Suppressor macrophage (primary cell): ENCODE measurements around the gene DUT.

Experiments used
- DNase-seq, 4 experiments: peaks; one replicate each; pipeline ENCODE4 v3.0.0-alpha.2; 2020 to 2022

Gene DUT

DNA sequence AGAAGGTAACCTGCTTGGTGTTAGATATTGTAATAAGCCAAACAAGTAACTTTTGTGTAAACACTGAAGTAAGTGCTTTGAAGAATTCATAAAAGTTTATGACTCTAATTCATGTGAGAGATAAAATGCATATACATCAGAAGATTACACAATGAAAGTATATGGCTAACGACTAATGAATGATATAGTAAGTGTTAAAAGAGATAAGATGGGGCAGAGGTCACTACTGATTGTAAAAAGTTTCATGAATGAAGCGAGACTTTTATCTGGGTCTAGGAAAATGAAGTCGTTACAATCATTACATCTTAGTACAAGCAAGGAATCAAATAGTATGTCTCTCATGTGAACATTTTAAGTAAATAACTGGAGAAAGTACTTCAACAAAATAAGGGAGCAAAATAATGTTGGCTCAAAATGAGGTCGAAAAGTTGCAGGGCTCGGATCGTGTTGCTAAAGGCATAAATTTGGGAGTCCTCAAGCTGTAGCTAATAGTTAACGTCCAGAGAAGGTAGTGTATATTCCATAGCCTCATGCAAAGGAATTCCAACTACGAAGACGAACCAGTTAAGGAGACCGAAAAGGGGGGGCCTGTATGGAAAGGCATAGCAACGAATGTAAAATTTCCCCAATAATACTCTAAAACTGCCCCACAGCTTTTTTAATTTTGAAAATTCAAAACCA, 984 bp upstream of the DUT start:
- DNase-seq: no peak

DNA sequence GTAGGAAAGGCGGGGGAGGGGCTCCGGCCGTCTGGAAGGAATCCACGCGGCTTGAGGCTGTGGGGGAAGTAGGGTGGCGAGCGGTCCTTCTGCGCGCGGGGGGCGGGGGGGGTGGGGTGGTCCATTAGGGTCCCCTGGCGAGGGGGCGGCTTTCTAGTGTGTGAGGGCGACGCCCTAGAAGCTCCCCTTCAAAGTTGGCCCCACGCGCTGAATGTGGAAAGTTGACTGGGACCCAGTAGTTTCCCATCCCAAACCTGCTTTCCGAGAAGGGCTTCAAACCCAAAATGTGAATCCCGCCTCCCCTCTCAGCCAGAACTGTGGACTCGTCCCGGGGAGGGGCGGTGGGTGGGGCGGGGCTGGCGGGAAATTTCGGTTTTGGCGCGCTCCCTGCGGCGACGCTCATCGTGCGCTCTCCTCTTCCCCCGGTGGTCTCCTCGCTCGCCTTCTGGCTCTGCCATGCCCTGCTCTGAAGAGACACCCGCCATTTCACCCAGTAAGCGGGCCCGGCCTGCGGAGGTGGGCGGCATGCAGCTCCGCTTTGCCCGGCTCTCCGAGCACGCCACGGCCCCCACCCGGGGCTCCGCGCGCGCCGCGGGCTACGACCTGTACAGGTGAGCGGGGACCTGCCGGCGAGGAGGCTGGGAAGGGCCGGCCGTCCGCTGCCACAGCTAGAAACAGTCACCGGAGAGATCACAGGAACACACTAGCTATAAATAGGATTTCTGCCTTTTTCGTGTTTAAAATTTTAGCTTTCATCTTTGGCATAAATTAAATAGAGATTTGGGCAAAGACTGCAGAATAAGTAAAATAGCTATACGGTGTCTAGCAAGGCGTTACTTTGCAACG, 790 bp downstream of the DUT start:
- DNase-seq: peak; percentile 64 to 84 (median 76)

DNA sequence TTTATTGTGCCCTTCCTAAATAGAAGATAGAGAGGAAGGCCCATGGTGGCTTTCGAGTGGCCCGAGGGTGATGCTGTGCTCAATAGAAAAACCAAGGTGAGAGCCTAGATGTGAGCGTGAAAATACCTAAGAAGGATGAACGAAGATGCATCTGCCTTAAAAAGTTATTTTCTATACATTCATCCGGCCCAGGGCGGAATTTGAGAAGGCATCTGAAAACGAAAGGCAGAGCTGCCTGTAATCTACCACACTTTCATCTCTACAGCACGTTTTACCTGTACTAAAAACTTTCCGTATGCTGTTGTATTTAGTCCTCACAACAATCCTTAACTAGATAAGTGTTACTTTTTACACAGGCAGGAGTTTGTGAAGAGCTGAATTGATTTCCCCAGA, 1.4 kb downstream of the DUT start:
- no peak for DNase-seq

DNA sequence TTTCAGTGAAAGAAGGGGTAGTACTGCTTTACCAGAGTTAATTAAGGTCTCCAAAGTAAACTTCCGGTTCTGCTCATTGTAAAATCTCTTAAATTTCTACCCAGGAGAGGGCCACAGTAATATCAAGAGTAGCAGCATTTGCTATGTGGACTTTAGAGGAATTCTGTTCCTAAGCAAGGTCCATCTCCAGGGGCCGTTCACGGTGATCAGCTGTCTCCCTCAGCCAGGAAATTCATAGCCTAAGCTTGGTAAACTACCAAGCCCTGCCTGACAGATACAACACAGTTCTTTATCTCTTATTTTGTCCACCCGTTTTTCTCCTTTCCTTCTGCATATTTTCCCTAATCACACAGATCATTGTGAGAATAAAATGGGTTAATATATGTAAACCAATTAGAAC, 2.3 kb downstream of the DUT start:
- no peak for DNase-seq

DNA sequence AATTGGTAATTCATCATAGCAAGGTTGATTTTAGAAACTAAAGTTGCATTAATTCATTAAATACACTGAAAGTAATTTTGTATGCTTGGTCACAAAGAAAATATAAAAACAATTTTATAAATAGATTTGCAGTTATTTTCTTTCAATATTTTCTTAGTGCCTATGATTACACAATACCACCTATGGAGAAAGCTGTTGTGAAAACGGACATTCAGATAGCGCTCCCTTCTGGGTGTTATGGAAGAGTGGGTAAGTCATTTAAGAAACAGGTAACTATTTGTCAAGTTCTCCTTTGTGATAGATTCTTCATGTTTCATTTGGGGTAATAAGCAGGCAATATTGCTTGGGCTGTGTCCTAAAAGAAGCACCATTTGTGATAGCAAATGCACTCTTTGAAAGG, 3.0 kb downstream of the DUT start:
- no peak for DNase-seq

DNA sequence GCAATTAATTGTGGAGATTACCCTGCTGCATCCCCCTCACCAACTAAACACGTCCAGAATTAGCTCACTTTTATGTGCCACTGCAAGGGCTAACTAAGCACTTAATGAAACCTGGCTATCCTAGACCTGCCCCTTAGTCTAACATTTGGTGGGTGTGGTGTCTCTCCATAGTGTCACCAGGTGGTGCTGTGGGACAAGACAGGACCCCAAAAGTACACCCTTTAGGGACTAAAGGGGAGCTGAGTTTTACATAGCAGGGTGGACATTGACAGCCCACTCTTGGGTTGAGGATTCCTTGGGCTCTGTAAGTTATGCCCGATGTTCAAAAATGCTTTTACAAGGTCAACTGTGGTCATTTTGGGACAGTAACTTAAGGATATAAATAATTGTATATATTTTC, 5.7 kb downstream of the DUT start:
- peak in 1 of 4 experiments; percentile 5 for DNase-seq

DNA sequence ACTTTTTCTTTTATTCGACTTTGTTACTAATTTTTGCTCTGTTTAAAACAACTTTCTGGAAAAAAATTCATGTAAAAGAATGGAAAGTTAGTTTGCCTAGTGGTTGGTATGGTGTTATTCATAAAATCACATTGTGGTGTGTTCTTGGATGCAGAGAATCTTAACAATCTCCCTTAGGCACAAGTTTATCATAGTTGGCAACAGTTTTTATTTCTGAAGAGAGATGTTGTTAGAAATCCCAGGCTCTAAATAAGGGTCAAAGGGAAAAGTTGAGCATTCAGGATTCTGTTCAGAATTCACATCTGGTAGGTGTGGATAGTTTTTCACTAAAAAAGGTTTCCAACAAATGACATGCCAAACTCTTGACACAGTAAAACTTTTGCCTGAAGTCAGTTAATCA, 6.4 kb downstream of the DUT start:
- no peak for DNase-seq

DNA sequence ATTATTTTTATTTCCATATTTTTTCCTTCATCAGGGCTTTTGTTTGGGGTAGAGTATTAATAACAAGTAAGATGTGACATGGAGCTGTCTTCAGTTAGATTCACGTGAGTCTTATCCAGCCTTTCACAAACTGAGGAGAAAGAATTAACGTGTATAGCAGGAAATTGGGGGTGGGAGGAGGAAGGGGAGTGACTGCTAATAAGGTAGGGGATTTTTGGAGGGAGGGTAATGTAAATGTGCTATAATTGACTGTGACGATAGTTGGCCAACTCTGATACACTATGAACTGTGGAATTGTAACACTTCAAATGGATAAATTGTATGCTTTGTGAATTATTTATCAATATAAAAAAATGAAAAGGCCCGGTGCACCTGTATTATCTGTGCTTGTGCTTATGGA, 8.9 kb downstream of the DUT start:
- no peak for DNase-seq

DNA sequence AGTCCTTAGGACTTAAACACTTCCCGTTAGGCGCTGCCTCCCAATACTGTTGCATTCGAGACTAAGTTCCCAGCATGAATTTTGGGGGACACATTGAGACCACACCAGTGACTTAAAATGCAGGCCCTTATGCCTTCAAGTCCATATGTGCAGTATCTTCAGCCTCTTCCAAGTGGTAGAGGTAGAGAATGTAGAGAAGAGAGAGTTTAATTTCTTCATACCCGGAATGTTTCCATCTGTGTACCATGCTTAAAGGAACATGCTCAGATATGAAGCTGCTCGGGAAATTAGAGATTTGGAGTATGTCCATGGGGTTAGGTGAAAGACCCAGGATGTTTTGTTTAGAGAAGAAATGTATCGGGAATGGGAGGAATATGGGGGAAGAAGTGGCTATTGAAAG, 12.6 kb downstream of the DUT start:
- no peak for DNase-seq

DNA sequence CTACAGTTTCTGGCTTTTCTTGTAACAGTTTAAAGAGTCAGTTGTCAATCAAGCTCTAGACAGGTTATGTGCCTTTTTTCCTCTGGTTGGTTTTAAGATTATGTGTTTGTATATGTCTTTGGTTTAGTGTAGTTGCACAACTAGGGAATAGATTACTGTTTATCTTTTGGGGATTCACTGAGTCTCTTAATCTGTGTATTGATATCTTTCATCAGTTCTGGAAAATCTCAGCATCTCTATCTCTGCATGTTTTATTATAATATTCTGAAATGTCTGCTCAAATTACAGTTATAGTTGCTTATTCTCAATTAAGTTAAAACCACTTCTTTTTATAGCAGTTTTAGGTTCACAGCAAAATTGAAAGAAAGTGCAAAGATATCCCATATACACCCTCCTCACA, 14.3 kb downstream of the DUT start:
- no peak for DNase-seq

DNA sequence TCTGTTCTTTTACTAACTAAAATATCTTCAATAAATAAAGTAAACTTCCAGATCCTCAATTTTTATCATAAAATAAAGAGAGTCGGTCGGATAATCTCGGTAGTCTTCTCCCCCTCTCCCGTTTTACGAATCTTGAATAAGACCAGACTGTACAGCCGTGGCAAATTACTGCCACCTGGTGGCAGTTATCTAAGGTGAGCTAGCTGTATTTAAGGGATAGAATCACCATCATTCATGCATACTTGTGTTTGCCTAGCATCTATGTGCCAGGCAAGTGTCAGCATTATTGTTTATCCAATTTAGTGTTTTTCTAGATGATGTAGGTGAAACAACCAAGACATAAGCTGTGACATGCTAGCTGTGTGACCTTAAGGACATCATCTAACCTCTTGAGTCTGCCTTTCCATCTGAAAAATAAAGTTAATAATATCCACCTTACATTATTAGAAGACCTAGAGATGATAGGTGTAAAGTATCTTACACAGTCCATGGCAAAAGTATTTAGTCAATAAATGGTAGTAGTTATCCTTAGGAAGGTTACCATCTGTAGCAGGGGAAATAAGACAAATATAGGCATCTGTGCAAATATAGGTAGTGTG, 21.3 kb downstream of the DUT start:
- peak; percentile 65 to 76 (median 73) for DNase-seq

DNA sequence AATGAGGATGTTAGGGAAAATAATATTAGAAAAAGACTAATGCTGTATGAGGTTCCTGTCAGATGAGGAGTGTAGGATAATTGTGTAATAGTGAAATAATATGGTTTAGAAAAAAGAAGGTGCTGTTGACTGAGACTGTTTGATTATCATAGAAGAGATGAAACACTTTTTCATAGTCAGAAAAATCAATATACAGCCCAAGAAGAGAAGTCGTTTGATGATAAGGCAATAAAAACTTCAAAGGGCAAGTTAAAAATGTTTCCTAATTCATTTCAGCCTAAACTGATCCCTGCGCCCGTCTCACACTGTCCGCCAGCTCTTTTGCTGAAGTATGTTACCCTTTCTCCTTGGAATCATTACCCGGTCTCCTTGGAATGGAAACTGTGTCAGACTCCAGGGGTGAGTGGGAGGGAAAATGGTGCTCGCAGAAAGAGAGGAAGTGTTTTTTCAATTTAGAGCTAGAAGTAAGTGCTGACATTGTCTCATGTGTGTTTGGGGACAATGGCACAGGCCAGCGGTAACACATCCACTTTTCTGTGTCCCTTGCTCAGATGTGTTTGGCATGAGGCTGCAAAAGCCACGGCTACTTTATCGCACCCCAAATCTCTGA, 23.6 kb downstream of the DUT start:
- peak in 3 of 4 experiments; percentile 17 to 29 (median 24) for DNase-seq

DNA sequence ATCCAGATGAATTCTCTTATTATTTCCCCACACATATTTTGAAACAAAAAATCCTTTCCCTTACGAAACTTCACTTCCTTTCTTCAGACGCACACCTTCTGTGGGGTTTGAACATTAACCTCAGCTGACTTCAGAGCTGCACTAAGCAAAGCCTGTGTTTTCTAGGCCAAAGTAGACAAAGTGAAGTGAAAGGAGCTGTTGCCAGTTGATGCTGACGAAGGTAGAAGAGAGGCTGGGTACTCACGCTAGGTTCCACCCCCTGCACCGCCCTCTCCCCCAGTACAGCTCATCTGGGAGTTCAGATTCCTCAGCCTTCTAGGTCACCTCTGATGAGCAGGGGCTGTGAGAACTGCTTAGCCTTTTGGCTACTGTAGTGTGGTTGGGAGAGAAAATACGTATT, 24.1 kb downstream of the DUT start:
- DNase-seq: peak in 2 of 4 experiments; percentile 13 to 14

DNA sequence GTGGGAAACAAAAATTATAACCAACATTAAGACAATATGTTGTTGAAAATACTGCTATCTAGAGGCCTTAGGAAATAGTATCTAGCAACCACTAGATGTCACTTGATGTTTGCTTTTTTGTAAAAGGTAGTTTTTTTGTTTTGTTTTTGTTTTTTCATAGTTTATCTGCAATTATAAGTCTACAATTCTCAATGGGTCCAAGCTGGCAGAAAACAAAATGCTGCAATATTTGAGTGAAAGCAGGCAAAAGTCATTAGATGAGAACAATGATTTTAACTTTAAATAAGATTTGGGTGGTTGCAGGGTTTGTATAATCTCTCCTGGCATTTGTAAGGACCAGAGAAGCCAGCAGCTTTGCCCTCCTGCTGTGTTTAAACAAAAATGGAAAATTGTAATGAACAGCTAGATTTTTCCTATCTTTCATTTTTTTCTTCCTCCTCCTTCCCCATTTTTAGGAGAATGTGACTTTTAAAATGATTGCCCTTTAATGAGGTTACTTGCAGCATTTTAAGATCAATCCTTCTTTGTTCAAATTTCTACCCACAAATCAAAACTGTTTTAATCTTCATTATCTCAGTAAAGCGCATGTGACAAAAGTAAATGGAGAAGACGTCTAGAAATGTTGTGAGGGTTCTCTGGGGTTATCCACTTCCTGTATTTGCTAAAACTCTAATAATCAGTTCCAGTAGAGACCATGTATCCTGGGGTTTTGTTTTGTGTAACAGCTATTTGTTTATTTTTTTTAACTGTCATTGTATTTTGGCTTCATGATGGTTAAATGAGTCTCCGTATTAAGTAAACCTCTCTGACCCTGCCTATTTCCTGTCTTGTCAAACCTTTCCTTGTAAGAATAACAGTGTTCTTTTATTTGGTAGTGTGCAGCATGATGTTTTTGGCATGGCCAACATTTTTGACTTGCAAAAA, 27.3 kb downstream of the DUT start:
- DNase-seq: peak in 2 of 4 experiments; percentile 36 to 54

DNA sequence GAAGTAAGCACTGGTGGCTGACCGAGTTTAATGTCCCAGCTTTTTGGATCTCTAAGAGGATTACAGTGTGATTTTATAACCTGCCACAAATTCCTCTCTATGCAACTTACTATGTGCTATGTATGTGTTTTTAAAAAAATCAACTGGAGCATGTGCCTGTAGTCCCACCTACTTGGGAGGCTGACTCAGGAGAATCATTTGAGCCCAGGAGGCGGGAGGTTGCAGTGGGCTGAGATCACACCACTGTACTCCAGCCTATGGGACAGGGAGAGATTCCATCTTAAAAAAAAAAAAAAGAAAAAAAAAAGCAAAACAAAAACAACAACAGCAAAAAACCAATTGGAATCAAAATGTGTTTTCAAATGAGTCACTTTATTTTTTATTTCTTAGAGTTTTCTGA, 29.6 kb downstream of the DUT start:
- peak; percentile 23 to 57 (median 52) for DNase-seq

DNA sequence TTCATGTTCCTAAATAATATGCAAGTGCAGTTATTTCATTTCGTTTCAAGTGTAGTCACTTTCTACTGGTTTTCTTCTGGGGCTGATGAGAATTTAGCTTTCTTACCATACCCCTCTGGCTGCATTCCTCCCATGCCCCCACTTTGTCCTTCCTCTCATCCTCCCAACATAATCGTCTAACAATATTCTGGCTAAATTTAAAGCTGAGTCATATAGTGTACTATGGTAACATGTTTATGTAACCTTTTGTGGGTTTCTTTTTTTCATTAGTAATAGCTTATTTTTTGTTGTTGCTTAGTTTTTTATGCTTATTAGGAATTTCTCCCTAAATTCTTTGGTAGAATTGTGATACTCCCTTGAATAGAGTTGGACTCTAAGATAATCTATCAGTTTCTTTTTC, 30.5 kb downstream of the DUT start:
- peak in 2 of 4 experiments; percentile 3 to 9 for DNase-seq

DNA sequence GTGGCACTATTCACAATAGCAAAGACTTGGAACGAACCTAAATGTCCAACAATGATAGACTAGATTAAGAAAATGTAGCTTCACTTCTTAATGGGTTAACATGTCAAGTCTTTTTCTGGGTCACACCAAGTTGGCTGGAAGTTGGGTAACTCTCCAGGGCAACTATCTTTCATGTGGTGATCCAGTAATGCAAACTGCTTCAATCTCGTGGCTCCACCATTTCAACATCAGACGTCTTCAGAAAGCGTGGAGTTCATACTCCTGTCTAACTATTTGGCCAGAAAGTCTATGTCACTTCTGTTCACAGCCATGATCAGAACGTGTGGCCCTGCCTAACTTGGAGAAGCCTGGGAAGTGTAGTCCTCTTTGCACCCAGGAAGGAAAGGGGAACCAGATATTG, 32.2 kb downstream of the DUT start:
- no peak for DNase-seq

DNA sequence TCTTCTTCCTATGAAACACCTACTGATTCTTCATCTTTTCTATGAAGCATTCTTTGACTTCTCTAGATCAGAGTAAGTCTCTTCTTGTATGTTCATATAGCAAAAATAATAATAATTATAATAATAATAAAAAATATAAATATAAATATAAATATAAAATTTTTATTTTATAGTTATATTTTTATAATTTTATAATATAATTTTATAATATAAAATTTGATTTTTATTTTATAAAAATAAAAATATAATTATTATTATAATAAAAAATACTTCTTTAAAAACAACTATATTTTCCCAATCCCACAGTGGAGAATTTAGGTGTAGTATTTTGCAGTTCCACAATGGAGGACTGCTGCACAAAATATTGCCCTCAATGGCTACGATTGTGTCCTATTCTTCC, 34.3 kb downstream of the DUT start:
- DNase-seq: no peak

DNA sequence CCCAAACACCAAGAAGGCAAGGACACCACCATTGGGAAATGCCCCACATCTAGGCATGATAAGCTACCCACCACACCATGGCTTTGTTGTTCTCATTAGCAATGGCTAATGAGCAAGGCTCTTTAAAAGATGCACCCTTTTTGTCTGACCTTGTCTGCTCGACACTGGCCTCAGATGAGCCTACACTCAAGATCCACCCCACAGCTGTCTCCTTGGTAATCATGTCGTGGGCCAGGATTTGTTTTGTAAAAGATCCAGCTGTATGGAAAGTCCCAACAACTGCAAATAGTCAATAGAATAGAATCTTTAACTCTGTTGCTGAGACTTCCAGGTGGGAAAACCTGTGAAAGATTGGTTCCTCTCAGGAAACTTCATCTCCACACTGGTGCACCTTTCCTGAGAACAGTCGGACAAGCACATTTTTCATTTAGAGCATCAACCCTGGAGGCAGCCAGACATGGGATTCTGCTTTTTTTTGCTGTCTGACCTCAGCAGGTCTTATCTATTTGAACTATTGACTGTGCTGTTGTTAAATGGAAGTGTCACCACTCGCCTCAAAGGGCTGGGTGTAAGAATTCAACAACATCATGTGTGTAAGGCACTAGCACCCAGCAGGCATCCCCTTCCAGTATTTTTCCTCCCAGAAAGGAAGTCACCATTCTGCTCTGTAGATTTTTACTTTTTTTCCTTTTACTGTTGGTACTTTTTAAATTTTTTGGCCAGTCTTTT, 35.5 kb downstream of the DUT start:
- no peak for DNase-seq

DNA sequence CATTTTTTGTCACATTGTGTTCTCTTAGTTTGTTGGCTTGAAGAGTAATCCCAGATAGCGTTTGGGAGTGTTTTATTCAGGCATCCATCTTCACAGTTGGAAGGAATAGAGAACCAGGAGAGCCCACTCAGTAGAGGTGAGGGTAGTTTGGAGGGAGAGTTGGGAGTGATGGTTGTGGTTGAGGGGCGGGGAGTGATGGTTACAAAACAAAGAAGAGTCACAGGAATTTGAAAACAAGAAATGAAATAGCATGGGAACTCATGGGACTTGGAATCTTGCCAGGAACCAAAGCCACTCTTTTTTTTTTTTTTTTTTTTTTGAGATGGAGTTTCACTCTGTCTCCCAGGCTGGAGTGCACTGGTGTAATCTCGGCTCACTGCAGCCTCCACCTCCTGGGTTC, 36.3 kb downstream of the DUT start:
- DNase-seq: peak in 3 of 4 experiments; percentile 10 to 54 (median 39)

DNA sequence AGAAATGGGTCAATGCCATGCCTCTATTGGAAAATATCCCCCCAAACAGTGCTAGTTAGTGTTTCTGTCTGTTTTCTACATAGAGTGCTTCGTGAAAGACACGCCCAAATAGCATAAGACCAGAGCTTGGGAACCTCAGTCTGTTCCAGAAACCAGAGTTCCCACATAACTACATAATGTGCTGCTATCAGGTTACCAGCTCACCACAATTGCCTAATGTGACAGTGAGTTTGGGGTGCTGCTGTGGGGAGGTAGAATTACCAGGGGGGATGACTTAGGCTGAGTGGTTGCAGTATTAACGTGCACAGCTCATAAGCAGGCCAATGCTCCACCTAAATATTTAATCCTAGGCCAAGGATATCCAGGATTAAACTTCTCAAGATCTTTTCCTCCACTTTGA, 39.2 kb downstream of the DUT start:
- DNase-seq: no peak

DNA sequence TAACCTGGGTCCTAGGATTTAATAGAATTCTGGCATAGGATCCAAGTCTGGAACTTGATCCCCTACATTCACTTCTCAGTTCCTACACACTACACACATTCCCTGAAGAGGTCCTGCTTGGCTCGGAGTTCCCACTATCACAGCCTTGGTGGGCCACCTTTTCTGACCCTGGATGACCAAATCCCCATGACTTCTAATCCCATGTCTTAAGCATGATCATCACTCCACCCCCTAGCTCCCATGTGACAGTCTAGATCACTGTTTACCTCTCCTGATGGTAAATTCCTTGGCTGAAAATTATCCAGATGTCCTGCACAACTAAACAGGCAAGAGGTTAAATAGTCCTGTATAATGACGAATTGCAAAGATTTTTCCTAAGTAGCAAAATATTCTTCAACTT, 40.3 kb downstream of the DUT start:
- DNase-seq: no peak
